ENCODE results near the gene HOXA4.

- no peak for TF ChIP-seq SRF (IDR thresholded peaks at IDR 0.05; ENCODE audit: low read depth, low read length)
- TF ChIP-seq, protein P1, sequence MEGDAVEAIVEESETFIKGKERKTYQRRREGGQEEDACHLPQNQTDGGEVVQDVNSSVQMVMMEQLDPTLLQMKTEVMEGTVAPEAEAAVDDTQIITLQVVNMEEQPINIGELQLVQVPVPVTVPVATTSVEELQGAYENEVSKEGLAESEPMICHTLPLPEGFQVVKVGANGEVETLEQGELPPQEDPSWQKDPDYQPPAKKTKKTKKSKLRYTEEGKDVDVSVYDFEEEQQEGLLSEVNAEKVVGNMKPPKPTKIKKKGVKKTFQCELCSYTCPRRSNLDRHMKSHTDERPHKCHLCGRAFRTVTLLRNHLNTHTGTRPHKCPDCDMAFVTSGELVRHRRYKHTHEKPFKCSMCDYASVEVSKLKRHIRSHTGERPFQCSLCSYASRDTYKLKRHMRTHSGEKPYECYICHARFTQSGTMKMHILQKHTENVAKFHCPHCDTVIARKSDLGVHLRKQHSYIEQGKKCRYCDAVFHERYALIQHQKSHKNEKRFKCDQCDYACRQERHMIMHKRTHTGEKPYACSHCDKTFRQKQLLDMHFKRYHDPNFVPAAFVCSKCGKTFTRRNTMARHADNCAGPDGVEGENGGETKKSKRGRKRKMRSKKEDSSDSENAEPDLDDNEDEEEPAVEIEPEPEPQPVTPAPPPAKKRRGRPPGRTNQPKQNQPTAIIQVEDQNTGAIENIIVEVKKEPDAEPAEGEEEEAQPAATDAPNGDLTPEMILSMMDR (IDR thresholded peaks at IDR 0.05; ENCODE audit: control extremely low read depth in 1 of 3, insufficient read depth in 1 of 3, low read depth in 1 of 3, low read length in 3 of 3) = no peak
- no peak; the same call in 1 of the 2 replicates for TF ChIP-seq CBX8 (IDR thresholded peaks at IDR 0.05; ENCODE audit: borderline replicate concordance, low read depth, low read length)
These were observed 848 bp upstream of the HOXA4 start for GRCh38 chr7:27131390-27131819.
